Effector CD8-positive, alpha-beta T cell (primary cell): ENCODE data around the gene DOC2A.
A peak's percentile ranks its signal among the peaks of the same experiment; 100 is the strongest.
"Not testable (repeated sequence)": the region's sequence is repeated elsewhere in the genome, so short reads cannot be mapped to it uniquely, and the experiment has no call there.

Experiments
- DNase-seq: peaks from one replicate; lab custom pipeline; 2025; lab: John Stamatoyannopoulos, UW
- total RNA-seq, 4 experiments: gene quantifications; one replicate each; lab custom pipeline; 2026; lab: John Stamatoyannopoulos, UW

The DOC2A gene
- total RNA-seq = 0 to 0.49 (median 0.23) reads per million in 4 experiments

- no peak for DNase-seq
Observed at GRCh38 chr16:30010844-30011713, at the start of gene DOC2A. DOC2A (minus strand) TSS chr16:30011027; CDS start chr16:30010222, 805 bp downstream.

GRCh38 chr16:30060346-30060745, 49.5 kb upstream of the DOC2A start:
- no peak for DNase-seq

GRCh38 chr16:30054959-30055553, 44.2 kb upstream of the DOC2A start:
- DNase-seq = peak; percentile 9

GRCh38 chr16:30054451-30054850, 43.6 kb upstream of the DOC2A start:
- DNase-seq = no peak

GRCh38 chr16:30053376-30054015, 42.7 kb upstream of the DOC2A start:
- no peak for DNase-seq

- DNase-seq = peak; percentile 81
Observed at GRCh38 chr16:30052671-30053372, 42.0 kb upstream of the DOC2A start.

GRCh38 chr16:30051518-30051917, 40.7 kb upstream of the DOC2A start:
- no peak for DNase-seq

- no peak for DNase-seq
Observed at GRCh38 chr16:30049871-30050270, 39.0 kb upstream of the DOC2A start.

GRCh38 chr16:30046588-30046987, 35.8 kb upstream of the DOC2A start:
- no peak for DNase-seq

GRCh38 chr16:30046178-30046577, 35.4 kb upstream of the DOC2A start:
- DNase-seq = no peak

GRCh38 chr16:30041841-30042240, 31.0 kb upstream of the DOC2A start:
- no peak for DNase-seq

GRCh38 chr16:30040690-30041089, 29.9 kb upstream of the DOC2A start:
- not testable (repeated sequence) for DNase-seq

- DNase-seq = no peak
Observed at GRCh38 chr16:30040221-30040620, 29.4 kb upstream of the DOC2A start.

- DNase-seq = no peak
Observed at GRCh38 chr16:30033270-30033669, 22.4 kb upstream of the DOC2A start.

GRCh38 chr16:30032083-30032819, 21.4 kb upstream of the DOC2A start:
- DNase-seq = peak; percentile 37

- DNase-seq = no peak
Observed at GRCh38 chr16:30031477-30031918, 20.7 kb upstream of the DOC2A start.

GRCh38 chr16:30030841-30031413, 20.1 kb upstream of the DOC2A start, which contains the start of gene TLCD3B:
TLCD3B (minus strand) TSS chr16:30031271; CDS start chr16:30030527, 744 bp downstream.
- no peak for DNase-seq

- no peak for DNase-seq
Observed at GRCh38 chr16:30030011-30030685, 19.3 kb upstream of the DOC2A start.

GRCh38 chr16:30028438-30029076, 17.7 kb upstream of the DOC2A start:
- DNase-seq = no peak
